NOMO-1 treated with dmso at 0.1 percent for 144 hours (cell line): ENCODE data around the gene HSPA12B.

Experiments
- DNase-seq: peaks from one replicate; lab custom pipeline; 2025; ENCODE audit not compliant: unreplicated experiment; lab: John Stamatoyannopoulos, UW

HSPA12B gene

GRCh38 chr20:3747471-3747870 lies 15.0 kb downstream of the HSPA12B start:
- no peak for DNase-seq

GRCh38 chr20:3748073-3748472 lies 15.6 kb downstream of the HSPA12B start:
- DNase-seq = no peak

GRCh38 chr20:3749087-3749688 lies 16.7 kb downstream of the HSPA12B start:
- DNase-seq = no peak

GRCh38 chr20:3749689-3750531 lies 17.4 kb downstream of the HSPA12B start:
- DNase-seq = no peak

- DNase-seq = no peak
Observed at GRCh38 chr20:3751305-3751674, 18.8 kb downstream of the HSPA12B start.

- no peak for DNase-seq
Observed at GRCh38 chr20:3751675-3752385, 19.3 kb downstream of the HSPA12B start.

GRCh38 chr20:3752386-3752759 lies 19.9 kb downstream of the HSPA12B start:
- DNase-seq = no peak

GRCh38 chr20:3753098-3753497 lies 20.6 kb downstream of the HSPA12B start:
- DNase-seq = no peak

- DNase-seq = no peak
Observed at GRCh38 chr20:3753501-3754275, 21.2 kb downstream of the HSPA12B start.

GRCh38 chr20:3754276-3754630 lies 21.8 kb downstream of the HSPA12B start:
- no peak for DNase-seq

- DNase-seq = no peak
Observed at GRCh38 chr20:3755269-3755668, 22.8 kb downstream of the HSPA12B start.

GRCh38 chr20:3755814-3756480 lies 23.5 kb downstream of the HSPA12B start:
- no peak for DNase-seq

GRCh38 chr20:3757268-3757667 lies 24.8 kb downstream of the HSPA12B start:
- no peak for DNase-seq

- DNase-seq = no peak
Observed at GRCh38 chr20:3758566-3758965, 26.1 kb downstream of the HSPA12B start.

- DNase-seq = no peak
Observed at GRCh38 chr20:3759316-3759823, 26.9 kb downstream of the HSPA12B start.

- DNase-seq = no peak
Observed at GRCh38 chr20:3759884-3760283, 27.4 kb downstream of the HSPA12B start.

GRCh38 chr20:3760655-3761348 lies 28.3 kb downstream of the HSPA12B start:
- DNase-seq = no peak

- DNase-seq = no peak
Observed at GRCh38 chr20:3763671-3764601, 31.5 kb downstream of the HSPA12B start.

GRCh38 chr20:3764659-3765058 lies 32.2 kb downstream of the HSPA12B start:
- DNase-seq = no peak
